Glutamatergic neuron (in vitro differentiated cells): ENCODE results near the gene ASCC2. TPM values are rescaled to one million over a fixed set of nuclear protein-coding genes. Genes with fewer than 3 reads are reported as not detected.
A peak's percentile ranks its signal among the peaks of the same experiment; 100 is the strongest.

ENCODE experiments used
- DNase-seq: peaks from one replicate; pipeline ENCODE4 v3.0.0; 2022
- H3K27ac Mint-ChIP-seq: one replicate; pipeline ENCODE4 v1.8.0; 2020; ENCODE audit warnings: mild to moderate bottlenecking, mixed read lengths, inconsistent platforms; ENCODE audit not compliant: unreplicated experiment
- H3K27me3 Mint-ChIP-seq: one replicate; pipeline ENCODE4 v1.8.0; 2020; ENCODE audit warnings: mild to moderate bottlenecking, moderate library complexity, mixed read lengths, inconsistent platforms; ENCODE audit not compliant: unreplicated experiment
- H3K36me3 Mint-ChIP-seq: one replicate; pipeline ENCODE4 v1.8.0; 2020; ENCODE audit warnings: mild to moderate bottlenecking, mixed read lengths, inconsistent platforms; ENCODE audit not compliant: unreplicated experiment
- H3K4me1 Mint-ChIP-seq: one replicate; pipeline ENCODE4 v1.8.0; 2020; ENCODE audit warnings: mild to moderate bottlenecking, low read depth, mixed read lengths, inconsistent platforms; ENCODE audit not compliant: unreplicated experiment
- H3K4me3 Mint-ChIP-seq: one replicate; pipeline ENCODE4 v1.8.0; 2020; ENCODE audit warnings: mild to moderate bottlenecking, mixed read lengths, inconsistent platforms; ENCODE audit not compliant: unreplicated experiment
- H3K9me3 Mint-ChIP-seq: one replicate; pipeline ENCODE4 v1.8.0; 2020; ENCODE audit warnings: mild to moderate bottlenecking, moderate library complexity, mixed read lengths, inconsistent platforms; ENCODE audit not compliant: unreplicated experiment
- total RNA-seq: library from RNA; stranded (reverse); fragmentation: NEBNext Ultra II Directional; extraction: Animal tissue kit (Norgen Biotek cat#: 25700); gene quantifications from one replicate; pipeline ENCODE4 v1.2.1, GENCODE V29; 2021; ENCODE audit not compliant: unreplicated experiment
- TF ChIP-seq, protein P1 (sequence below): fragments of 200-600 bp; sonication (generic); IDR thresholded peaks from one replicate; pipeline ENCODE4 v1.5.0; 2021; ENCODE audit not compliant: partially characterized antibody, unreplicated experiment

ASCC2 gene
- total RNA-seq, 1 donor from 2014 or later: 67.8 TPM

DNA sequence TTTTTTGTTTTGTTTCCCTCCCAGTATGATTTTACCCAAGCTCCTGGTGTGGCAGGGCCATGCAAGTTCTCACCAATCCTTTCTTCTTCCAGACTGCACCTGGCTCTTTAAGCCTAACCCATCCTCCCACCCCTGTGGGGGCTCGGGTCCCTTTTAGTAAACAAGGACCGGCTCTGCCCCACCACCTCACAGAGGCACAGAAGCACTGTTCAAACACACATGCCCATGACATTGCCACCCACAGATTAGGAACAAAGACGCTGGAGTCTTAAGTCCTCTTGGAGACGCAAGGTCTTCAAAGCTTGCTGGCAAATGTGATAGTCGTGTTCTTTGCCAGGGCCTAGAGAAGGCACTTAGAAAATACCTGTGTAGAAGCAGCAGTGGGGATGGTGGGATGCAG is 52.0 kb downstream of the ASCC2 start:
- Mint-ChIP-seq H3K27ac (no peak overlapping the region), H3K4me3 (no peak overlapping the region), H3K27me3 (peaks cover 4% of the 10 kb centered on the region), H3K4me1 (peaks cover 16% of the 10 kb centered on the region), H3K36me3 (no peaks in the 10 kb centered on the region), H3K9me3 (peaks cover 5% of the 10 kb centered on the region)
- TF ChIP-seq, protein P1, sequence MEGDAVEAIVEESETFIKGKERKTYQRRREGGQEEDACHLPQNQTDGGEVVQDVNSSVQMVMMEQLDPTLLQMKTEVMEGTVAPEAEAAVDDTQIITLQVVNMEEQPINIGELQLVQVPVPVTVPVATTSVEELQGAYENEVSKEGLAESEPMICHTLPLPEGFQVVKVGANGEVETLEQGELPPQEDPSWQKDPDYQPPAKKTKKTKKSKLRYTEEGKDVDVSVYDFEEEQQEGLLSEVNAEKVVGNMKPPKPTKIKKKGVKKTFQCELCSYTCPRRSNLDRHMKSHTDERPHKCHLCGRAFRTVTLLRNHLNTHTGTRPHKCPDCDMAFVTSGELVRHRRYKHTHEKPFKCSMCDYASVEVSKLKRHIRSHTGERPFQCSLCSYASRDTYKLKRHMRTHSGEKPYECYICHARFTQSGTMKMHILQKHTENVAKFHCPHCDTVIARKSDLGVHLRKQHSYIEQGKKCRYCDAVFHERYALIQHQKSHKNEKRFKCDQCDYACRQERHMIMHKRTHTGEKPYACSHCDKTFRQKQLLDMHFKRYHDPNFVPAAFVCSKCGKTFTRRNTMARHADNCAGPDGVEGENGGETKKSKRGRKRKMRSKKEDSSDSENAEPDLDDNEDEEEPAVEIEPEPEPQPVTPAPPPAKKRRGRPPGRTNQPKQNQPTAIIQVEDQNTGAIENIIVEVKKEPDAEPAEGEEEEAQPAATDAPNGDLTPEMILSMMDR: no peak
- no peak for DNase-seq

DNA sequence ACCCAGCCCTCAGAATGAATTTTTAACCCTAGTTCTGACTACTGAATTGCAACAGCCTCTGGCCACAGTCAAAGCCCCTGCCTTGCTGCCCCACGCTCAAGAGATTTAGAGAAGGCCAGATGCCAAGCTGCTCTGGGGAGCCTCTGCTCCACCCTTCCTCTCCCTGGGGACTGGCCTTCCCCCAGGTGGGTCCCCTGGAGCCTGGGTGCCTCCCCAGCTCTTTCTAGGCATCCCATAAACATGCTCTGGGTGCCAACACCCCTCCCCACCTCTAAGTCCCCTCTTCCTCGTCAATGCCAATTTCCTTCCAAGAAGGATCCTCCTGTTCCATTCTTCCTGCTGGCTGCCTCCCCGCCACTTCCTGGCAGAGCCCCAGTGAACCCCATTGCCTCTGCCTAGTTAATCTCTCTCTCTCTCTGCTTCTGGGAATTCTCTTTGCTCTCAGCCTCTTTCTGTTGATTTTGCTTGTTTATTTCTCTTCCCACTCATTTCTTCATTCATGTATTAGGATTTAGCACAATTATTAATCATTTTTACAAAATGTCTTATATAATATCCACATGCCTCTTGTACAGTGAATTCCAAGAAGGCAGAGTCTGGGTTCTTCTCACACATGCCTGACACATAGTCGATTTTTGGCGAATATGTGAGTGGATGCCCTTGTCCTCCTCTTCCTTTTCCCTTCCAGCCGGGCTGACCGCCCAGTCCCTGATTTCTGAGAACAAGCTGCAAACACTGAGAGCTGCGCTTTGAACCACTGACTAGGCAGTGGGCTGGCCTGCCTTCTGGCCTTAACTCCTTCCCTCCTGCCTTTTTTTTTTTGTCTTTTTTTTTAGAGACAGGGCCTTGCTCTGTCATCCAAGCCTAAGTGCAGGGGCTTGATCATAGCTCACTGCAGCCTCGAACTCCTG is 53.4 kb downstream of the ASCC2 start:
- Mint-ChIP-seq H3K4me1 (peaks cover 25% of the 10 kb centered on the region), H3K9me3 (peaks cover 2% of the 10 kb centered on the region), H3K36me3 (no peaks in the 10 kb centered on the region), H3K4me3 (no peak overlapping the region), H3K27me3 (peaks cover 4% of the 10 kb centered on the region), H3K27ac (no peak overlapping the region)
- no peak for DNase-seq
- TF ChIP-seq, protein P1: no peak

DNA sequence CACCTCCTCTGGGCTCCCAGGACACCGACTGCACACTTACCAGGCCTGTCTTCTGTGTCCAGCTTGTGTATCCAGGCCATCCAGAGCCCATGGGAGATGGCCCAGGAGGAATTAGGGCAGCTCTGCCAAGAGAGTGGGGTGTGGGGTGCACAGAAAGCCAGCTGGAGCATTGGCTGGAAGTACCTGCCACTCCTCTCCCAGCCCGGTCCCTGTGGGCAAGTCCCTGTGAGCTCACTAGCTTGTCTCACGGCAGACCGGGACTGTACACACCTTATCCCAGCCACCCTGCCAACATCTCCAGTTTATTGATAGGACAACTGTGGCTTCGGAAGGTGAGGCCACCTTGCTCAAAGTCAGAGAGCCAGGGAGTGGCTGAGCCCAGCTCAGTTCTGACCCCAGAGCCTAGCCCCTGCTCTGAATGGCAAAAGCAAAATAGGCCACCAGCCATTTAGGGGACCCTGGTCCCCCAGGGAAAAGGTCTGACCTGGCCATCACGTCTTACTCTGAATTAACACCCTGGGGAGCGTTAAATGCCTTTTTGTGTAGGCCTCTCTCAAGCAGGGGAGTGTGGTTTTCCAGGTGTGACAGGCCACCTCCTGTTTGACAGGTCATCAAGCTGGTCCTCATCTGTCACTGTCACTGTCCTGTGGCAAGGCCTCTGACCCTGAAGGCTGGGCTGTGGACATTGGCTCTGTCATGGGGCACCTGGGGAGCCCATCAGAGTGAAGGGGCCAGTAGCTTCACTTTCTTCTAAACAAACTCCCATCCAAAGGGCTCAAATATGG is 55.8 kb downstream of the ASCC2 start:
- Mint-ChIP-seq H3K36me3 (no peaks in the 10 kb centered on the region), H3K9me3 (peaks cover 2% of the 10 kb centered on the region), H3K4me3 (no peak overlapping the region), H3K27me3 (peaks cover 4% of the 10 kb centered on the region), H3K4me1 (peaks cover 24% of the 10 kb centered on the region), H3K27ac (no peak overlapping the region)
- TF ChIP-seq, protein P1: no peak
- no peak for DNase-seq

DNA sequence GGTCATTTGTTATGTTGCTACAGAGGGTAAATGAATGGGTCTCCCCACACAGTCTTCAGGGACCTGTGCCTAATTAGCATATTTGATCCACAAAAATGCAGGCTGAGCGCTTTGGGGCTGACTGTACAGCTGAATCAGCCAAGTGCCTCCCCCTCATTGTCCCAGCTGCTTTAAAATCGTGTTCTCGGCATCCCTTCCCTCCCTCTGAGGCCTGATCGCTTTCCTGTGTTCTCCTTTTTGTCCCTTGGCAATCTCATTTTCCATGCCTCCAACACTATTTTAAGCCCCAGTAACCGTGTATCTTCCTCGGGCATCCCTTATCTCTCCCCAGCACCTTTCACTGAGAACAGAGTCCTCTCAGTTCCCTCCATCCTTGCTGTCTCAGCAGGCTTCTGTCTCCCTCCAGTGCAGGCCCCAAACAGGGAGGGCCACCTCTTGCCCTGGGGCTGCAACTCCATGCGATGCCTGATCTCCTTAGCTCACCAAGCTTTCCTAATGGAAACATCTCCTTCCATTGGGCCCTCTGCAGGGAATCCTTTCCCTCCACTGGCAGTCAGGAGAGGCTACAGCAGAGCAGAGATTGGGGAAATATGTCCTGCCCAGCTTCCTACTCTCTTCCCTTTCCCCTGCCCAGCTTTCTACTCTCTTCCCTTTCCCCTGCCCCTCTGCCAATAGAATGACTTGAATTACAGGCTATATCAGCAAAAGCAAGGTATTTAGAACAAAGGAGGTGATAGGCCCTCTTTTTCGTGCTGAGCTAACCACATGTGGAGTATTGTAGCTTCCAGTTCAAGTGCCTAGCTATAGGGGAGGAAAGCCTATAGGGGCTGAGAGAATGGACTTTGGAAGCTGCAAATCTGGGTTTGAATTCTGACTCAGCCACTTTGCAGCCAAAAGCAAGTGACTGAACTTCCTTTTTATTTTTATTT is 57.1 kb downstream of the ASCC2 start:
- peaks cover 2% of the 10 kb centered on the region for H3K9me3 Mint-ChIP-seq
- peaks cover 24% of the 10 kb centered on the region for H3K4me1 Mint-ChIP-seq
- peak overlapping the region; percentile 67 for H3K4me3 Mint-ChIP-seq
- no peaks in the 10 kb centered on the region for H3K36me3 Mint-ChIP-seq
- H3K27me3 Mint-ChIP-seq: peaks cover 4% of the 10 kb centered on the region
- TF ChIP-seq, protein P1: no peak
- H3K27ac Mint-ChIP-seq: peak overlapping the region; percentile 94
- DNase-seq: peak; percentile 27
